Esophagus muscularis mucosa (tissue), 4 donors: Measurements from ENCODE around the gene PELI2.

Experiments
- CTCF ChIP-seq, 3 experiments: fragments of 200-600 bp in 2 of 3; fragments of 450-650 bp in 1 of 3; sonication (generic) in 2 of 3; IDR thresholded peaks; one replicate each; pipeline ENCODE4 v1.5.1; 2017 to 2019; ENCODE audit warnings: antibody characterized with exemption in 3 of 3, mild to moderate bottlenecking in 2 of 3, moderate library complexity in 1 of 3
- EP300 ChIP-seq: sonication (generic); formaldehyde crosslinking; IDR thresholded peaks from one replicate; pipeline ENCODE4 v1.6.1; 2017; ENCODE audit warnings: antibody characterized with exemption
- POLR2A ChIP-seq: fragments of 450-650 bp; IDR thresholded peaks from one replicate; pipeline ENCODE4 v1.6.1; 2017; ENCODE audit warnings: antibody characterized with exemption, moderate library complexity, mild to moderate bottlenecking, low read depth
- POLR2AphosphoS5 ChIP-seq, 2 donors: sonication (generic); formaldehyde crosslinking; IDR thresholded peaks; one replicate each; pipeline ENCODE4 v1.6.1; 2017; ENCODE audit warnings: antibody characterized with exemption in 2 of 2

- TF ChIP-seq CTCF (IDR thresholded peaks at IDR 0.05): no peak
- no peak for TF ChIP-seq POLR2A
- TF ChIP-seq EP300: no peak
- TF ChIP-seq POLR2AphosphoS5 (IDR thresholded peaks at IDR 0.05): no peak
These were observed 152.7 kb downstream of the PELI2 start for GRCh38 chr14:56270921-56271320.
